Measurements from ENCODE around the gene TRMT10B. TPM values are rescaled to one million over a fixed set of nuclear protein-coding genes. Genes with fewer than 3 reads are reported as not detected.
"Not testable (repeated sequence)": the region's sequence is repeated elsewhere in the genome, so short reads cannot be mapped to it uniquely, and the experiment has no call there.

TRMT10B gene
- total RNA-seq, 1 experiment from 2014 or later, result 5.7 TPM

- H3K4me1 Mint-ChIP-seq, result no peaks in the 10 kb centered on the region
- Histone ChIP-seq H3K18ac (ENCODE audit: insufficient read length, low read depth, low read length) (no peak overlapping the region), H3K27ac (ENCODE audit: insufficient read length, low read depth, low read length) (no peak overlapping the region), H3K9me3 (ENCODE audit: control insufficient read depth, low read depth, low read length) (no peaks in the 10 kb centered on the region), H2BK120ac (ENCODE audit: low read depth, low read length, poor library complexity, severe bottlenecking) (no peak overlapping the region), H3K23ac (ENCODE audit: insufficient read length, low read depth, low read length) (no peak overlapping the region), H2BK15ac (ENCODE audit: low read depth, low read length) (no peak overlapping the region), H4K91ac (ENCODE audit: insufficient read length, low read depth, low read length) (no peak overlapping the region), H3K9ac (ENCODE audit: extremely low read depth, insufficient read length, low read length) (no peak overlapping the region), H4K5ac (ENCODE audit: insufficient read length, low read depth, low read length) (no peak overlapping the region), H2AFZ (ENCODE audit: low read length) (no peak overlapping the region), H3K4me1 (ENCODE audit: insufficient read depth, low read length) (no peaks in the 10 kb centered on the region), H3K4ac (ENCODE audit: low read depth, low read length) (no peak overlapping the region), H2AK5ac (ENCODE audit: insufficient read length, low read length) (no peak overlapping the region), H3K4me2 (ENCODE audit: insufficient read depth, insufficient read length, low read length) (no peak overlapping the region), H2BK12ac (ENCODE audit: insufficient read length, low read depth, low read length) (no peak overlapping the region), H3K27me3 (ENCODE audit: insufficient read depth, low read length) (no peaks in the 10 kb centered on the region), H3K79me1 (ENCODE audit: insufficient read depth, low read depth, low read length, poor library complexity, severe bottlenecking) (no peaks in the 10 kb centered on the region), H3T11ph (ENCODE audit: low read length) (no peak overlapping the region), H3K79me2 (ENCODE audit: insufficient read depth, low read length) (no peaks in the 10 kb centered on the region), H4K8ac (replicated peaks; ENCODE audit: insufficient read length, low read depth, low read length) (no peak overlapping the region), H3K56ac (ENCODE audit: insufficient read length, low read depth, low read length) (no peak overlapping the region), H3K14ac (ENCODE audit: insufficient read depth, low read length) (no peak overlapping the region), H2BK20ac (ENCODE audit: low read depth, low read length, poor library complexity, severe bottlenecking) (no peak overlapping the region), H3K23me2 (ENCODE audit: insufficient read length, low read depth, low read length, poor library complexity, severe bottlenecking) (no peaks in the 10 kb centered on the region), H4K20me1 (ENCODE audit: control insufficient read depth, insufficient read depth, insufficient read length) (no peaks in the 10 kb centered on the region), H2BK5ac (ENCODE audit: insufficient read length, low read length) (no peak overlapping the region)
- H3K27ac Mint-ChIP-seq, result no peak overlapping the region
- WGBS (ENCODE audit: extremely low coverage, insufficient read length, low lambda C conversion rate), result no CpG with 5 or more reads among the region's 5 CpGs
- no peak for TF ChIP-seq CTCF (conservative IDR thresholded peaks at IDR 0.05)
- no peaks in the 10 kb centered on the region for H3K9me3 Mint-ChIP-seq
- H3K27me3 Mint-ChIP-seq (ENCODE audit: low read depth), result no peaks in the 10 kb centered on the region
- DNase-seq, result no peak
- H3K36me3 Mint-ChIP-seq (ENCODE audit: insufficient read depth in 1 of 3, low read depth in 3 of 3), result peaks cover 8 to 34% (median 28%) of the 10 kb centered on the region in 3 experiments; a peak in 6 of 7 replicates
- H3K4me3 Mint-ChIP-seq, result no peak overlapping the region
Observed at GRCh38 chr9:37820142-37820541, 66.5 kb downstream of the TRMT10B start.

GRCh38 chr9:37825174-37825573 is 71.6 kb downstream of the TRMT10B start:
- not testable (repeated sequence) for H4K8ac ChIP-seq (replicated peaks; ENCODE audit: insufficient read length, low read depth, low read length); H3K4me1 ChIP-seq (ENCODE audit: insufficient read depth, low read length); H3K18ac ChIP-seq (ENCODE audit: insufficient read length, low read depth, low read length); H3K23me2 ChIP-seq (ENCODE audit: insufficient read length, low read depth, low read length, poor library complexity, severe bottlenecking); H3K4me3 Mint-ChIP-seq; H2BK20ac ChIP-seq (ENCODE audit: low read depth, low read length, poor library complexity, severe bottlenecking); H2BK15ac ChIP-seq (ENCODE audit: low read depth, low read length); H2BK12ac ChIP-seq (ENCODE audit: insufficient read length, low read depth, low read length); H4K91ac ChIP-seq (ENCODE audit: insufficient read length, low read depth, low read length); H2BK5ac ChIP-seq (ENCODE audit: insufficient read length, low read length); H3T11ph ChIP-seq (ENCODE audit: low read length); H3K23ac ChIP-seq (ENCODE audit: insufficient read length, low read depth, low read length); H3K4me2 ChIP-seq (ENCODE audit: insufficient read depth, insufficient read length, low read length); H3K27ac Mint-ChIP-seq; H3K27me3 Mint-ChIP-seq (ENCODE audit: low read depth); H3K9me3 Mint-ChIP-seq; H3K79me1 ChIP-seq (ENCODE audit: insufficient read depth, low read depth, low read length, poor library complexity, severe bottlenecking); H2BK120ac ChIP-seq (ENCODE audit: low read depth, low read length, poor library complexity, severe bottlenecking); DNase-seq; H2AFZ ChIP-seq (ENCODE audit: low read length); H3K79me2 ChIP-seq (ENCODE audit: insufficient read depth, low read length); H4K20me1 ChIP-seq (ENCODE audit: control insufficient read depth, insufficient read depth, insufficient read length); H4K5ac ChIP-seq (ENCODE audit: insufficient read length, low read depth, low read length); H3K27me3 ChIP-seq (ENCODE audit: insufficient read depth, low read length); H3K4me1 Mint-ChIP-seq; H3K14ac ChIP-seq (ENCODE audit: insufficient read depth, low read length); H3K27ac ChIP-seq (ENCODE audit: insufficient read length, low read depth, low read length); H3K9ac ChIP-seq (ENCODE audit: extremely low read depth, insufficient read length, low read length); H3K56ac ChIP-seq (ENCODE audit: insufficient read length, low read depth, low read length); H2AK5ac ChIP-seq (ENCODE audit: insufficient read length, low read length); H3K4ac ChIP-seq (ENCODE audit: low read depth, low read length); H3K9me3 ChIP-seq (ENCODE audit: control insufficient read depth, low read depth, low read length)
- WGBS (ENCODE audit: extremely low coverage, insufficient read length, low lambda C conversion rate), result no CpG with 5 or more reads among the region's 2 CpGs
- H3K36me3 Mint-ChIP-seq (ENCODE audit: insufficient read depth in 1 of 3, low read depth in 3 of 3), result peaks cover 8 to 44% (median 30%) of the 10 kb centered on the region in 3 experiments; a peak in 6 of 7 replicates
